Measurements from ENCODE around the gene MED23.

The MED23 gene

DNA sequence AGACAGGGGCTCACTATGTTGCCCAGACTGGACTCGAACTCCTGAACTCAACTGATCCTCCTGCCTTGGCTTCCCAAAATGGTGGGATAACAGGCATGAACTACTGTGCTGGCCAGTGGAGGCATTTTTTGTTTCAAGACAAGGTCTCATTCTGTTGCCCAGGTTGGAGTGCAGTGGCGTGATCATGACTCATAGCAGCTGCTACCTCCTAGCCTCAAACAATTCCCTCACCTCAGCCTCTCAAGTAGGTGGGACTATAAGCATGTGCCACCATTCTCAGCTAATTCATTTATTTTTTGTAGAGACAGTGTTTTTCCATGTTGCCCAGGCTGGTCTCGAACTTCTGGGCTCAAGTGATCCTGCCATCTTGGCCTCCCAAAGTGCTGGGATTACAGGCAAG lies 26.3 kb upstream of the MED23 start:
- Histone ChIP-seq H3K4me1 (ENCODE audit: insufficient read depth, low read length) (no peaks in the 10 kb centered on the region), H3K36me3 (ENCODE audit: insufficient read depth, low read length) (no peaks in the 10 kb centered on the region), H3K9ac (ENCODE audit: low read length) (no peak overlapping the region), H3K9me3 (ENCODE audit: low read length) (no peaks in the 10 kb centered on the region), H3K27ac (ENCODE audit: low read depth, low read length) (no peak overlapping the region), H3K27me3 (ENCODE audit: control insufficient read depth in 1 of 2, insufficient read depth in 2 of 2, low read length in 2 of 2) (no peaks in the 10 kb centered on the region), H3K4me3 (ENCODE audit: low read depth in 1 of 2, low read length in 2 of 2) (no peak overlapping the region)

- Histone ChIP-seq H3K36me3 (ENCODE audit: insufficient read depth, low read length) (no peaks in the 10 kb centered on the region), H3K4me3 (ENCODE audit: low read depth in 1 of 2, low read length in 2 of 2) (no peak overlapping the region), H3K27me3 (ENCODE audit: control insufficient read depth in 1 of 2, insufficient read depth in 2 of 2, low read length in 2 of 2) (no peaks in the 10 kb centered on the region), H3K4me1 (ENCODE audit: insufficient read depth, low read length) (no peaks in the 10 kb centered on the region), H3K9ac (ENCODE audit: low read length) (no peak overlapping the region), H3K27ac (ENCODE audit: low read depth, low read length) (no peak overlapping the region), H3K9me3 (ENCODE audit: low read length) (no peaks in the 10 kb centered on the region)
These were observed 24.4 kb upstream of the MED23 start for GRCh38 chr6:131652472-131652871.

DNA sequence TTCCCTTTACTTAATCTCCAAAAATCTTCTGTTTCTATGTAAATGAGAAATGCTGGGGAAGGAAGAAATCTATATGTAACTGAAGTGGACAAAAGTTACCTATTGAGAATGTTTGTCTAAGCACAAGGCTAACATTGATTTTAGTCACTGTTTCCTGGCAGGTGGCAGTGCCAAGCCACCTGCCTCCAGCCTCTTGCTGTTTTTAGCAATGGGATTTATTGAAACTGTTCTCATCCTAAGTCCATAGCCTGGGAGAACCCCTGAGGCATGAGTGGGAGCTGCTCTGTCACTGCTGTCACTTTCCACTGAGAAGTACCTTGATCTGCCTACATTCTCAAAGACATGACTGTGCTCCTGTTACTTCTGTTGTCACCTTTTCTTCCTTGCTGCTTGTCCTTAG lies 23.7 kb upstream of the MED23 start:
- Histone ChIP-seq H3K4me3 (ENCODE audit: low read depth in 1 of 2, low read length in 2 of 2) (no peak overlapping the region), H3K27ac (ENCODE audit: low read depth, low read length) (no peak overlapping the region), H3K27me3 (ENCODE audit: control insufficient read depth in 1 of 2, insufficient read depth in 2 of 2, low read length in 2 of 2) (no peaks in the 10 kb centered on the region), H3K9me3 (ENCODE audit: low read length) (no peaks in the 10 kb centered on the region), H3K4me1 (ENCODE audit: insufficient read depth, low read length) (no peaks in the 10 kb centered on the region), H3K9ac (ENCODE audit: low read length) (no peak overlapping the region), H3K36me3 (ENCODE audit: insufficient read depth, low read length) (no peaks in the 10 kb centered on the region)

DNA sequence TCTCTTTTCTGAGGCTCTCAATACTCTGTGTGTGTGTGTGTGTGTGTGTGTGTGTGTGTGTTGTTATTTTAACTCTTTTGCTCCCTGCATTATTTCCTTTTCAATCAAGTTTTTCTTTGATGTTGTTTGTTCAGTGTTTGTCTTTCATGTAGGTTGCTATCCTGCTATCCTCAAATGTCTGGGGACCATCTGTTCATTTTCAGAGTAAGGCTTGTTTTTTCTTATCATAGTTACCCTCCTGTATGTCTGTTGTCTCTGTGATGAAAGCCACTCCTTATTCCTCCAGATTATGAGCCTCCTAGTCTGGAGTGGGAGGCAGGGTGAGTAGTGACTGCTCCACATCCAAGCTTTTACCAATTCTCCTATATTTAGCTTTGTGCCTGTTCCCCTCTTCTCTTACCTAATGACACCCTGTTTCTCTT lies 18.2 kb upstream of the MED23 start:
- no peaks in the 10 kb centered on the region for H3K36me3 ChIP-seq (ENCODE audit: insufficient read depth, low read length)
- H3K27ac ChIP-seq (ENCODE audit: low read depth, low read length) = no peak overlapping the region
- no peaks in the 10 kb centered on the region for H3K27me3 ChIP-seq (ENCODE audit: control insufficient read depth in 1 of 2, insufficient read depth in 2 of 2, low read length in 2 of 2)
- no peaks in the 10 kb centered on the region for H3K9me3 ChIP-seq (ENCODE audit: low read length)
- no peak overlapping the region for H3K9ac ChIP-seq (ENCODE audit: low read length)
- H3K4me1 ChIP-seq (ENCODE audit: insufficient read depth, low read length) = no peaks in the 10 kb centered on the region
- no peak overlapping the region for H3K4me3 ChIP-seq (ENCODE audit: low read depth in 1 of 2, low read length in 2 of 2)

DNA sequence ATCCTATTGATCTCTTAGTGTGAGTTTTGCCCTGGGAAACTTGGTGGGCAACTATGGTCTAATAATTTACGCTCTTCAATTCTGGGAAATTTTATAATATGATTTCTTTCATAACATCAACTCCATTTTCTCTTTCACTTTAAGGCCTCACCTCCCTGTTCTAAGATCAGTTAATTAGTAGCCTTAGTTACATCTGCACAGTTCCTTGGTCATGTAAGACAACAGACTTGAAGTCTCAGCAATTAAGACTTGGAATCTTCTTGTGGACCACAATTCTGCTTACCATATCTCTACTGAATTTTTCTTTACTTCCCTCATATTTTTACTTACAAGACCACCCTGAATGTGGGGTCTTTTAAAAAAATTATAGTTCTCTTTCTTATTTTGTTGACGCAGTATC lies 17.8 kb upstream of the MED23 start:
- H3K27me3 ChIP-seq (ENCODE audit: control insufficient read depth in 1 of 2, insufficient read depth in 2 of 2, low read length in 2 of 2) = no peaks in the 10 kb centered on the region
- no peaks in the 10 kb centered on the region for H3K4me1 ChIP-seq (ENCODE audit: insufficient read depth, low read length)
- H3K27ac ChIP-seq (ENCODE audit: low read depth, low read length) = no peak overlapping the region

GRCh38 chr6:131644921-131645320 lies 16.9 kb upstream of the MED23 start:
- Histone ChIP-seq H3K27me3 (ENCODE audit: control insufficient read depth in 1 of 2, insufficient read depth in 2 of 2, low read length in 2 of 2) (no peaks in the 10 kb centered on the region), H3K4me3 (ENCODE audit: low read depth in 1 of 2, low read length in 2 of 2) (no peak overlapping the region), H3K36me3 (ENCODE audit: insufficient read depth, low read length) (no peaks in the 10 kb centered on the region), H3K9ac (ENCODE audit: low read length) (no peak overlapping the region), H3K4me1 (ENCODE audit: insufficient read depth, low read length) (no peaks in the 10 kb centered on the region), H3K27ac (ENCODE audit: low read depth, low read length) (no peak overlapping the region), H3K9me3 (ENCODE audit: low read length) (no peaks in the 10 kb centered on the region)

More for the DNA sequence above, 17.8 kb upstream of the MED23 start:
- no peak overlapping the region for H3K4me3 ChIP-seq (ENCODE audit: low read depth in 1 of 2, low read length in 2 of 2)
- H3K9ac ChIP-seq (ENCODE audit: low read length) = no peak overlapping the region
- no peaks in the 10 kb centered on the region for H3K36me3 ChIP-seq (ENCODE audit: insufficient read depth, low read length)
- H3K9me3 ChIP-seq (ENCODE audit: low read length) = no peaks in the 10 kb centered on the region

GRCh38 chr6:131643855-131644460 lies 15.9 kb upstream of the MED23 start:
- Histone ChIP-seq H3K4me3 (ENCODE audit: low read depth in 1 of 2, low read length in 2 of 2) (no peak overlapping the region), H3K9me3 (ENCODE audit: low read length) (no peaks in the 10 kb centered on the region), H3K27me3 (ENCODE audit: control insufficient read depth in 1 of 2, insufficient read depth in 2 of 2, low read length in 2 of 2) (no peaks in the 10 kb centered on the region), H3K27ac (ENCODE audit: low read depth, low read length) (no peak overlapping the region), H3K9ac (ENCODE audit: low read length) (no peak overlapping the region), H3K4me1 (ENCODE audit: insufficient read depth, low read length) (no peaks in the 10 kb centered on the region), H3K36me3 (ENCODE audit: insufficient read depth, low read length) (no peaks in the 10 kb centered on the region)

DNA sequence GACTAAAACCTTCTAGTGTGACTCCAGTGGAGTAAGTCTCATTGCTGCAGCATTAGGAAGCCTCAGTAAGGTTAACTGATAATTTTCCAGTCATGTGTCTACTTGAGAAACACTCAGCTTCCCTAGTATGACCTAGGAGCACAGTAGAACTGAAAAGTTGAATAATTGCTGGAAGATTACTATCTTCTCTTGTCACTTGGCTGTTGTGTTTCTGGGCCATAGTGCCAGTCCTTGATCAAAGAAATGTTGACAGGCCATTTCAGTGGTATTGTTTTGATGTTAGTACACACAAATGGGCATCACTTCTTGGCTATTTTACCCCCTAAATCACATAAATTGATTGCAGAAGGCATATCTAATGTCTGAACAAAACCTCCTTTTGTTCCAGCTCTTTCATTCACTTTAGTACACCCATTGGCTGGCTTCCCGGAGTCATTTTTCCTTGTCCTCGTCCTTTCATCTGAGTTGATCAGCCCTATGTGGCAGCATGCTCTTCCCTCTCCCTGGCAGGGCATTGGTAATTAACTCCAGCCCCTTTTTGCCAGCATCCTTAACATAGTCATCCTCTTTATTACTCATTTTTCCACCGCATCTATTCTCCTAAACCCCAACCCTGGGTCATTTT lies 15.1 kb upstream of the MED23 start:
- no peaks in the 10 kb centered on the region for H3K36me3 ChIP-seq (ENCODE audit: insufficient read depth, low read length)
- no peak overlapping the region for H3K27ac ChIP-seq (ENCODE audit: low read depth, low read length)
- no peaks in the 10 kb centered on the region for H3K9me3 ChIP-seq (ENCODE audit: low read length)
- no peaks in the 10 kb centered on the region for H3K27me3 ChIP-seq (ENCODE audit: control insufficient read depth in 1 of 2, insufficient read depth in 2 of 2, low read length in 2 of 2)
- H3K4me1 ChIP-seq (ENCODE audit: insufficient read depth, low read length) = no peaks in the 10 kb centered on the region
- no peak overlapping the region for H3K9ac ChIP-seq (ENCODE audit: low read length)
- H3K4me3 ChIP-seq (ENCODE audit: low read depth in 1 of 2, low read length in 2 of 2) = no peak overlapping the region

GRCh38 chr6:131642565-131642964 lies 14.5 kb upstream of the MED23 start:
- no peaks in the 10 kb centered on the region for H3K9me3 ChIP-seq (ENCODE audit: low read length)
- H3K27me3 ChIP-seq (ENCODE audit: control insufficient read depth in 1 of 2, insufficient read depth in 2 of 2, low read length in 2 of 2) = no peaks in the 10 kb centered on the region
- H3K9ac ChIP-seq (ENCODE audit: low read length) = no peak overlapping the region
- H3K4me3 ChIP-seq (ENCODE audit: low read depth in 1 of 2, low read length in 2 of 2) = no peak overlapping the region
- no peaks in the 10 kb centered on the region for H3K36me3 ChIP-seq (ENCODE audit: insufficient read depth, low read length)
- H3K27ac ChIP-seq (ENCODE audit: low read depth, low read length) = no peak overlapping the region
- no peaks in the 10 kb centered on the region for H3K4me1 ChIP-seq (ENCODE audit: insufficient read depth, low read length)

DNA sequence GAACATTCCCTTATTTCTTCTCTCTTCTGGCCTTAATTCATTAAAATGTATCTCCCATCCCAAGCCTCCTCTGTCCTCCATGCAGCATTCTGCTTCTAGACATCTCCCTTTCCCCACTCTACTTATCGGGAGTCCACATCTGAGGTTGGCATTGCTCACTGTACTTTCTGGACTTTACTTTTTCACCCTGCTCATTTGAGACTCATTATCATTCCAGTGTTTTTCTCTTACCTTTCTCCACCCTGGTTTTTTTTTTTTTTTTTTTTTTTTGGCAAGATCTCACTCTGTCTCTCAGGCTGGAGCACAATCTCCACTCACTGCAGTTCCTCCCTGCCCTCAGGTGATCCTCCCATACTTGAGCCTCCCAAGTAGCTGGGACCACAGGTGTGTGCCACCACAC lies 13.5 kb upstream of the MED23 start:
- Histone ChIP-seq H3K4me3 (ENCODE audit: low read depth in 1 of 2, low read length in 2 of 2) (no peak overlapping the region), H3K9me3 (ENCODE audit: low read length) (no peaks in the 10 kb centered on the region), H3K27me3 (ENCODE audit: control insufficient read depth in 1 of 2, insufficient read depth in 2 of 2, low read length in 2 of 2) (no peaks in the 10 kb centered on the region), H3K36me3 (ENCODE audit: insufficient read depth, low read length) (no peaks in the 10 kb centered on the region), H3K4me1 (ENCODE audit: insufficient read depth, low read length) (no peaks in the 10 kb centered on the region), H3K9ac (ENCODE audit: low read length) (no peak overlapping the region), H3K27ac (ENCODE audit: low read depth, low read length) (no peak overlapping the region)

DNA sequence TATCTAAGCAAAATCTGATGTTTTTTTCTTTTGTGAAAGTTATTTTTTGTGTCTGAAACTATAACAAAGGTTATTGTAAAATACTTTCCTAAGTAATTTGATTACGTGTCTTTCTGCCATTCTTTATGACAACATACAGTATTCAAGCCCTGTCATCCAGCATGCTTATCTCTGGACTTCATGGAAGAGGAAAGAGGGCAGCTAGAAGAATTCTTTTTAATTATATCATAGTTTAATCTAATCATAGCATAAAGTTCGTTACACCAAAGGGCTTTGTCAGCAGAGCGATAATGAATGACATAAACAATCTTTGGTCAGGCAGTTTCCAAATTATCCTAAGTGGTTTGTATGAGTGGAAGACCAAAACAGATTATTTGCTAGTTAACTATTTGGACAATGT lies 12.5 kb upstream of the MED23 start:
- H3K4me3 ChIP-seq (ENCODE audit: low read depth in 1 of 2, low read length in 2 of 2) = no peak overlapping the region
- H3K27ac ChIP-seq (ENCODE audit: low read depth, low read length) = no peak overlapping the region

GRCh38 chr6:131640100-131640499 lies 12.1 kb upstream of the MED23 start:
- no peaks in the 10 kb centered on the region for H3K4me1 ChIP-seq (ENCODE audit: insufficient read depth, low read length)
- H3K9me3 ChIP-seq (ENCODE audit: low read length) = no peaks in the 10 kb centered on the region
- no peak overlapping the region for H3K4me3 ChIP-seq (ENCODE audit: low read depth in 1 of 2, low read length in 2 of 2)
- no peaks in the 10 kb centered on the region for H3K27me3 ChIP-seq (ENCODE audit: control insufficient read depth in 1 of 2, insufficient read depth in 2 of 2, low read length in 2 of 2)
- no peak overlapping the region for H3K27ac ChIP-seq (ENCODE audit: low read depth, low read length)
- no peak overlapping the region for H3K9ac ChIP-seq (ENCODE audit: low read length)
- no peaks in the 10 kb centered on the region for H3K36me3 ChIP-seq (ENCODE audit: insufficient read depth, low read length)

More for the DNA sequence above, 12.5 kb upstream of the MED23 start:
- H3K9ac ChIP-seq (ENCODE audit: low read length) = no peak overlapping the region
- H3K36me3 ChIP-seq (ENCODE audit: insufficient read depth, low read length) = no peaks in the 10 kb centered on the region
- no peaks in the 10 kb centered on the region for H3K4me1 ChIP-seq (ENCODE audit: insufficient read depth, low read length)
- H3K27me3 ChIP-seq (ENCODE audit: control insufficient read depth in 1 of 2, insufficient read depth in 2 of 2, low read length in 2 of 2) = no peaks in the 10 kb centered on the region
- no peaks in the 10 kb centered on the region for H3K9me3 ChIP-seq (ENCODE audit: low read length)
